ENCODE measurements around the gene WDR19. TPM values are rescaled to one million over a fixed set of nuclear protein-coding genes. Genes with fewer than 3 reads are reported as not detected.

WDR19 gene
- total RNA-seq, 4 donors from 2014 or later: 53.6 to 71.2 (median 66.1) TPM

GRCh38 chr4:39295784-39296183 lies 113.5 kb downstream of the WDR19 start:
- no peak for TF ChIP-seq CTCF (IDR thresholded peaks at IDR 0.05; ENCODE audit: low read depth)

GRCh38 chr4:39302901-39303300 lies 120.6 kb downstream of the WDR19 start:
- no peak for TF ChIP-seq CTCF (IDR thresholded peaks at IDR 0.05; ENCODE audit: low read depth)

GRCh38 chr4:39303871-39304270 lies 121.5 kb downstream of the WDR19 start:
- no peak for TF ChIP-seq CTCF (IDR thresholded peaks at IDR 0.05; ENCODE audit: low read depth)

GRCh38 chr4:39304651-39305050 lies 122.3 kb downstream of the WDR19 start:
- no peak for TF ChIP-seq CTCF (IDR thresholded peaks at IDR 0.05; ENCODE audit: low read depth)

- no peak for TF ChIP-seq CTCF (IDR thresholded peaks at IDR 0.05; ENCODE audit: low read depth)
Observed at GRCh38 chr4:39305912-39306677, 123.8 kb downstream of the WDR19 start.

- TF ChIP-seq CTCF (IDR thresholded peaks at IDR 0.05; ENCODE audit: low read depth): no peak
Observed at GRCh38 chr4:39308611-39309010, 126.3 kb downstream of the WDR19 start.

- no peak for TF ChIP-seq CTCF (IDR thresholded peaks at IDR 0.05; ENCODE audit: low read depth)
Observed at GRCh38 chr4:39312816-39313215, 130.5 kb downstream of the WDR19 start.
